Upper lobe of right lung (tissue), 1 donor: Measurements from ENCODE around the gene CCDC24. TPM values are rescaled to one million over a fixed set of nuclear protein-coding genes. Genes with fewer than 3 reads are reported as not detected.

ENCODE experiments used
- ATAC-seq: fragments of 200-7000 bp; cut with Tn5 transposase; one replicate; pipeline ENCODE4 v1.9.1; 2020; ENCODE audit warnings: mild to moderate bottlenecking, moderate library complexity
- DNase-seq: peaks from one replicate; pipeline ENCODE4 v3.0.0-alpha.2; 2020
- H3K27ac ChIP-seq: fragments of 200-600 bp; one replicate; pipeline ENCODE4 v1.8.0; 2022
- H3K27me3 ChIP-seq: fragments of 200-600 bp; one replicate; pipeline ENCODE4 v1.8.0; 2022; ENCODE audit warnings: mild to moderate bottlenecking
- H3K36me3 ChIP-seq: fragments of 200-600 bp; one replicate; pipeline ENCODE4 v1.8.0; 2022
- H3K4me1 ChIP-seq: fragments of 200-600 bp; one replicate; pipeline ENCODE4 v1.8.0; 2022
- H3K4me3 ChIP-seq: fragments of 200-600 bp; one replicate; pipeline ENCODE4 v1.8.0; 2022; ENCODE audit warnings: mild to moderate bottlenecking
- H3K9me3 ChIP-seq: fragments of 200-600 bp; one replicate; pipeline ENCODE4 v1.8.0; 2022
- intact Hi-C: fragments of 100-400 bp; cut with DNase I; formaldehyde crosslinking; loops from one replicate; pipeline ENCODE4 v1.11.0; 2022
- total RNA-seq: library from RNA; stranded (reverse); fragmentation: NEBNext Ultra II Directional; extraction: Animal tissue kit (Norgen Biotek cat#: 25700); gene quantifications from one replicate; pipeline ENCODE4 v1.2.1, GENCODE V29; 2021
- TF ChIP-seq, protein P1 (sequence below): fragments of 200-600 bp; IDR thresholded peaks from one replicate; pipeline ENCODE4 v1.8.0; 2022; ENCODE audit warnings: antibody characterized with exemption
- donor health status: DM: no; HTN: yes; CAD: no; lungs with severe emphysema.

Gene CCDC24
- total RNA-seq, 1 donor from 2014 or later = 5.3 TPM

DNA sequence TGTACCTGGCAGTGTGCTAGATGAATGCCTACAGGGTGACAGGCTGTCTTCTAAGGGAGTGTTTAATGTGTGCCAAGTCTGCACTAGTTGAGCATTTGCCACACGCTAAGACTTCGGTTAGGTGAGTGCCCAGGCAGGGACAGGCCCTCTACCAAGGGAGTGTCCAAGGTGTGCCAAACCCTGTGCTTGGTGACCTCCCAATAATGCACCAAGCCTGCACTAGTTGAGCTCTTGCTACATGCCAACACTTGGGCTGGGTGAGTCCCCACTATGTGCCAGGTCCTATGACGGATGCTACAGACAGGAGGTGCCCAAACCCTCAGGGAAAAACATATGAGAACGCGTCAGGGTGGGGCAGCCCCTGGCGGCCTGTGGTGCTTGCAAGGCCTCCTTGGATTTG is 29.1 kb downstream of the CCDC24 start:
- Histone ChIP-seq H3K27ac (no peak overlapping the region), H3K4me1 (no peaks in the 10 kb centered on the region), H3K4me3 (no peak overlapping the region), H3K9me3 (no peaks in the 10 kb centered on the region), H3K36me3 (no peaks in the 10 kb centered on the region), H3K27me3 (no peaks in the 10 kb centered on the region)
- TF ChIP-seq, protein P1, sequence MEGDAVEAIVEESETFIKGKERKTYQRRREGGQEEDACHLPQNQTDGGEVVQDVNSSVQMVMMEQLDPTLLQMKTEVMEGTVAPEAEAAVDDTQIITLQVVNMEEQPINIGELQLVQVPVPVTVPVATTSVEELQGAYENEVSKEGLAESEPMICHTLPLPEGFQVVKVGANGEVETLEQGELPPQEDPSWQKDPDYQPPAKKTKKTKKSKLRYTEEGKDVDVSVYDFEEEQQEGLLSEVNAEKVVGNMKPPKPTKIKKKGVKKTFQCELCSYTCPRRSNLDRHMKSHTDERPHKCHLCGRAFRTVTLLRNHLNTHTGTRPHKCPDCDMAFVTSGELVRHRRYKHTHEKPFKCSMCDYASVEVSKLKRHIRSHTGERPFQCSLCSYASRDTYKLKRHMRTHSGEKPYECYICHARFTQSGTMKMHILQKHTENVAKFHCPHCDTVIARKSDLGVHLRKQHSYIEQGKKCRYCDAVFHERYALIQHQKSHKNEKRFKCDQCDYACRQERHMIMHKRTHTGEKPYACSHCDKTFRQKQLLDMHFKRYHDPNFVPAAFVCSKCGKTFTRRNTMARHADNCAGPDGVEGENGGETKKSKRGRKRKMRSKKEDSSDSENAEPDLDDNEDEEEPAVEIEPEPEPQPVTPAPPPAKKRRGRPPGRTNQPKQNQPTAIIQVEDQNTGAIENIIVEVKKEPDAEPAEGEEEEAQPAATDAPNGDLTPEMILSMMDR = no peak
- DNase-seq = no peak
- intact Hi-C loops = no loop called here
- no peak for ATAC-seq

DNA sequence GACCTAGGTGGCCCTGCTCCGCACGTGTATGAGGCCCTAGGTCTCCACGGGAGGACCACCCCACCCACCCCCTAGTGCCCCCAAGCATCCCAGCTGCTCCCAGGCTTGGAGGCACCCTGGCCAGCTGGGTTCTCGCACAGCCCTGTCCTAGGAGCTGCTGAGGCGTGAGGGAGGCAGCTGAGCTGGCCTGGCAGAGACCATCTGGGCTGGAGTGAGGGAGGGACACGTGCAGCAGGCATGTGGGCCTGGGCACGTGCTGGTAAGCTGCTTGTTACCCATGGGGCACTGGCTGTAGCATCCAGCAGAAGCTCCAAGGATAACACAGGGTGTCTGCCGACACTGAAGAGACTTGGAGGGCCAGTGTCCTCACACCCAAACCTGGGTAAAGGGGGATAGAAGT is 29.8 kb downstream of the CCDC24 start:
- Histone ChIP-seq H3K4me1 (no peaks in the 10 kb centered on the region), H3K36me3 (no peaks in the 10 kb centered on the region), H3K27me3 (no peaks in the 10 kb centered on the region), H3K4me3 (no peak overlapping the region), H3K9me3 (no peaks in the 10 kb centered on the region), H3K27ac (no peak overlapping the region)
- TF ChIP-seq, protein P1 = no peak
- intact Hi-C loops = no loop called here
- ATAC-seq = no peak
- no peak for DNase-seq

DNA sequence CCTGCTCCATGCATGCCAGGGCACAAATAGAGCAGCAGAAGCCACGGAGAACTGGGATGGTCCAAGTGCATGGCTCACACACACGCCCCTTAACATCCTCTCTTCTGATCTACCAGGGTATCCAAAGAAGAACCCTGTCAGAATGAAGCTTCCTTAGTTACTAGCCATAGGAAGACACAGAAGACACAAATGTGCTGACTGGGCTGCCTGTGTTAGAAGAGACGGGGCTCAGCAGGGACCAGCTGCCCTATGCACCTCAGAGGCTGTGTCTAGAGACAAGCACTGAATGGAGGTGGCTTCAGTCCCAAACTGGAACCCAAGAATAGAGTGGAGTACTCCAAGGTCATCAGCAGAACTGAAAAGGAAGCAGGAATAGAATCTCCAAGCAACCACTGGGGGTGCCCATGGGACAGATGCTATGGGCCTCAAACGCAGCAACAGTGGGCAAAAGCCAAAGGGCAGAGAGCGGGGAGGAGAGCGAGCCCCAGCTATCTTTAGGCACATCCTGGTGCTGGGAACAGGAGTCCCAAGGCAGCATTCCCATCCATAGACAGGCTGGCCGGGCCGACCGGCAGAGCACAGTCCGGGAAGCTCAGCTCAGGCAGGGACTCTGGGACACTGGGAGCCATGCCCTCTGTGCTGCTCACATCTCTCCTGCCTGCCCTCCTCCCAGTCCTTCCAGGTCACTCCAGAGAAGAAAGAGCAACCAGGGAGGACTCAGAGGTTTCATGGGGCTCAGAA is 30.4 kb downstream of the CCDC24 start:
- intact Hi-C loops = no loop called here
- DNase-seq (no peak), ATAC-seq (no peak)
- Histone ChIP-seq H3K27me3 (no peaks in the 10 kb centered on the region), H3K9me3 (no peaks in the 10 kb centered on the region), H3K36me3 (no peaks in the 10 kb centered on the region), H3K27ac (no peak overlapping the region), H3K4me1 (no peaks in the 10 kb centered on the region), H3K4me3 (no peak overlapping the region)
- TF ChIP-seq, protein P1 = no peak

DNA sequence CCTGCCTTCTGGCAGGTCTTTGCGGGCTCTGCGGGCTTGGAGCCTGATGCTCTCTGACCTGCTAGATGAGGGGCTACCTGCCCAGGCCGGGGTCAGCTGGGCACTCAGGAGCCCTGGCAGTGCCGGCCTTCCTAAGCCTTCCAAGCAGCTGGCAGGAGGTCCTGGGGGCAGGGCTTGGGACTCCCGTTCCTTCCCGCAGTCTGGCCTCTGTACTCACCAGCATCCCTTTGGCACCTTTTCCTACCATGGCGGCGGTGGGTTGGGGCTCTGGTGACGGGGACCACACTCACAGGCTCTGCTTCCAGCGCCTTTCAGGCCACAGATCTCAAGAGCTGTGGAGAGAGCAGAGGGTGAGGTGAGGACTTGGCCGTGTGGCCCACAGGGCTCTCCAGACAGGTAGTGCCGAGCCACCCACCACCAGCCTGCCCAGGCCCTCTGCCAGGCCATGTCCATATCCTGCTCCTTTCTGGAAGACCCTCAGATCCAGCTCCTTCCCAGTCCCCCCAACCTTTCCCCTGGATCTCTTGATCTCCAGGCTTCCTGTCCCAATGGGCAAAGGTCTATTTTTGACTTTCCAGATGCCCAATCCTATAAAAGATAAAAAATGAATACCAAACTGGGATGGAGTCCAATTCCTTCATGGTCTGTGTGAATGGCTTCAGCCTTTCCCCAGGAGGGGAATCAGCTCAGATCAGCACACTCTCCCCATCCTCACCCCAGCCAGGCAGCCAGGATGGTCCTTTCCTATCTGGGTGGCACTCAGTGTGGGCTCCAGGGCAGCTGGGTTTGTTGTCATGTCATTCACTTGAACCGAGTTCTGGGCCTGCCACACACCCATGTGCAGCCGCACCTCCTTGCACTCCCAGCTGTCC is 32.9 kb downstream of the CCDC24 start:
- ATAC-seq (no peak), DNase-seq (no peak)
- TF ChIP-seq, protein P1 = no peak
- H3K4me3 ChIP-seq = no peak overlapping the region
- no peak overlapping the region for H3K27ac ChIP-seq
- H3K27me3 ChIP-seq = no peaks in the 10 kb centered on the region
- H3K36me3 ChIP-seq = no peaks in the 10 kb centered on the region
- intact Hi-C loops = no loop called here
- H3K9me3 ChIP-seq = no peaks in the 10 kb centered on the region
- peaks cover 8% of the 10 kb centered on the region for H3K4me1 ChIP-seq

DNA sequence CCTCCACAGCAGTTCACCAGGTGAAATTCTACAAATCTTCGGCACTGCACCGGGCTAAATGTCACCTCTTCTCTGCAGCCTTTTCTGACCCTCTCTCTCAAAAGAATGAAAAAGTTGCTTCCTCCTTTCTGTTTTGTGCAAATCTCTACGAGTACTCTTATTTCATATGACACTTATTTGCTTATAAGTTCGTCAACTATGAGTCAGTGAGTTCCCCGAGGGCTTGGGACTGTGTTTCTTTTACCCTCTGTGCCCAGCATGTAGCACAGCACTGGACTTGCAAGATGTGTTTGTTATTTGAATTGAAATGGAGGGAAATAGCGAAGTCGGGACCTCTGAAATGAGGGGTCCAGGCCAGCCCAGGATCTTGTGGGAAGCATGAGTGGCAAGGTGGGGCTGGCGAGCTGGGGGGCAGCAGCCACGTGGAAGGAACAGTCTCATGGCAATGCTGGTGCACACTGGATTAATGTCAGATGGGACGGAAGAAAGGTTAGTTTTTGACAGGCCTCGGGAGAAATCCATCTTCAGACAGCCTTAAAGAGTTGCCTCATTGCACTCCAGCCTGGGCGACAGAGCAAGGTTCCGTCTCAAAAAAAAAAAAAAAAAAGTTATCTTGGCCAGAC is 33.6 kb downstream of the CCDC24 start:
- DNase-seq (no peak), ATAC-seq (no peak)
- H3K36me3 ChIP-seq = no peaks in the 10 kb centered on the region
- intact Hi-C loops = no loop called here
- H3K9me3 ChIP-seq = no peaks in the 10 kb centered on the region
- no peak overlapping the region for H3K4me3 ChIP-seq
- H3K27ac ChIP-seq = no peak overlapping the region
- H3K4me1 ChIP-seq = peaks cover 11% of the 10 kb centered on the region
- H3K27me3 ChIP-seq = no peaks in the 10 kb centered on the region
- TF ChIP-seq, protein P1 = no peak
